Tibial artery (tissue), 4 donors: ENCODE measurements around the gene GABARAPL2.

Experiments
- DNase-seq, 2 donors: peaks; one replicate each; pipeline ENCODE4 v3.0.0-alpha.2; 2019
- H3K27ac ChIP-seq, 2 donors: fragments of 200-600 bp; sonication (generic) in 1 of 2; 1 replicate in 1 of 2; 2 replicates in 1 of 2; pipeline ENCODE4 v1.5.1; 2018 to 2019; ENCODE audit warnings: mild to moderate bottlenecking in 1 of 2
- H3K27me3 ChIP-seq, 2 donors: fragments of 200-600 bp; sonication (generic) in 1 of 2; one replicate each; pipeline versions ENCODE4 v1.5.1 to v1.6.0; 2016 to 2019
- H3K36me3 ChIP-seq, 3 donors: fragments of 200-600 bp; sonication (generic) in 2 of 3; one replicate each; pipeline ENCODE4 v1.5.1; 2016 to 2019; ENCODE audit warnings: mild to moderate bottlenecking in 2 of 3
- H3K4me1 ChIP-seq, 4 donors: fragments of 200-600 bp; sonication (generic) in 2 of 4; 1 replicate in 3 of 4; 2 replicates in 1 of 4; pipeline ENCODE4 v1.5.1; 2016 to 2019
- H3K4me3 ChIP-seq, 2 donors: fragments of 200-600 bp; sonication (generic) in 1 of 2; 1 replicate in 1 of 2; 2 replicates in 1 of 2; pipeline ENCODE4 v1.5.1; 2018 to 2019; ENCODE audit warnings: mild to moderate bottlenecking in 2 of 2
- H3K9me3 ChIP-seq, 3 donors: fragments of 200-600 bp; sonication (generic) in 1 of 3; one replicate each; pipeline ENCODE4 v1.5.1; 2016 to 2019
- CTCF ChIP-seq, 2 experiments: fragments of 200-600 bp in 1 of 2; fragments of 450-650 bp in 1 of 2; IDR thresholded peaks; one replicate each; pipeline ENCODE4 v1.5.1; 2017 to 2019; ENCODE audit warnings: antibody characterized with exemption in 2 of 2, mild to moderate bottlenecking in 1 of 2, moderate library complexity in 1 of 2
- intact Hi-C: fragments of 100-400 bp; cut with DNase I; formaldehyde crosslinking; loops from one replicate; pipeline ENCODE4 v1.15.0; 2023; ENCODE audit warnings: low total_unique reads

GABARAPL2 gene

GRCh38 chr16:75550211-75550662 is 15.9 kb upstream of the GABARAPL2 start:
- no peak overlapping the region for H3K27ac ChIP-seq
- no peaks in the 10 kb centered on the region for H3K9me3 ChIP-seq
- intact Hi-C loops = no loop called here
- no peaks in the 10 kb centered on the region for H3K36me3 ChIP-seq
- H3K4me1 ChIP-seq = peaks cover 0 to 3% (median 0%) of the 10 kb centered on the region in 4 donors
- peak in 1 of 2 experiments; percentile 19 for TF ChIP-seq CTCF (IDR thresholded peaks at IDR 0.05)
- H3K27me3 ChIP-seq = no peaks in the 10 kb centered on the region
- H3K4me3 ChIP-seq = no peak overlapping the region
- peak; percentile 50 to 73 for DNase-seq

- H3K27ac ChIP-seq = no peak overlapping the region
- no peak for DNase-seq
- peaks cover 0 to 11% (median 5%) of the 10 kb centered on the region in 4 donors for H3K4me1 ChIP-seq
- H3K36me3 ChIP-seq = no peaks in the 10 kb centered on the region
- no peaks in the 10 kb centered on the region for H3K9me3 ChIP-seq
- TF ChIP-seq CTCF (IDR thresholded peaks at IDR 0.05) = no peak
- no peaks in the 10 kb centered on the region for H3K27me3 ChIP-seq
- H3K4me3 ChIP-seq = no peak overlapping the region
- intact Hi-C loops = no loop called here
Observed at GRCh38 chr16:75552951-75553350, 13.2 kb upstream of the GABARAPL2 start.

- peak overlapping the region; percentile 69 to 82 for H3K4me3 ChIP-seq
- peaks cover 0 to 11% (median 5%) of the 10 kb centered on the region in 4 donors for H3K4me1 ChIP-seq
Observed at GRCh38 chr16:75555213-75555706, 10.9 kb upstream of the GABARAPL2 start.

GRCh38 chr16:75555707-75556430 is 10.3 kb upstream of the GABARAPL2 start, which contains the start of gene TMEM231:
Gene TMEM231 (minus strand): TSS chr16:75556252. CDS start chr16:75556209, 43 bp downstream.
- Histone ChIP-seq H3K27me3 (no peaks in the 10 kb centered on the region), H3K4me3 (peak within 1 kb of the TSS; percentile 69 to 82), H3K9me3 (no peaks in the 10 kb centered on the region), H3K36me3 (no peaks in the 10 kb centered on the region), H3K27ac (peak within 1 kb of the TSS; percentile 84 to 87), H3K4me1 (peaks cover 0 to 11% (median 5%) of the 10 kb centered on the region in 4 donors)
- TF ChIP-seq CTCF (IDR thresholded peaks at IDR 0.05) = no peak
- intact Hi-C loops = no loop called here
- peak; percentile 99 for DNase-seq

More at GRCh38 chr16:75555213-75555706, 10.9 kb upstream of the GABARAPL2 start:
- DNase-seq = peak; percentile 76 to 86
- Histone ChIP-seq H3K9me3 (no peaks in the 10 kb centered on the region), H3K27ac (peak overlapping the region; percentile 84 to 87), H3K36me3 (no peaks in the 10 kb centered on the region), H3K27me3 (no peaks in the 10 kb centered on the region)
- intact Hi-C loops = no loop called here
- no peak for TF ChIP-seq CTCF (IDR thresholded peaks at IDR 0.05)

- intact Hi-C loops = no loop called here
- Histone ChIP-seq H3K9me3 (no peaks in the 10 kb centered on the region), H3K4me1 (peaks cover 0 to 11% (median 5%) of the 10 kb centered on the region in 4 donors), H3K27ac (peak overlapping the region; percentile 84 to 87), H3K4me3 (peak overlapping the region; percentile 69 to 82), H3K36me3 (no peaks in the 10 kb centered on the region), H3K27me3 (no peaks in the 10 kb centered on the region)
- TF ChIP-seq CTCF (IDR thresholded peaks at IDR 0.05) = no peak
- DNase-seq = no peak
Observed at GRCh38 chr16:75556431-75556950, 9.7 kb upstream of the GABARAPL2 start.
